Fibroblast of the aortic adventitia (primary cell): ENCODE results near the gene PTK6. TPM values are rescaled to one million over a fixed set of nuclear protein-coding genes. Genes with fewer than 3 reads are reported as not detected.
"Not testable (repeated sequence)": the region's sequence is repeated elsewhere in the genome, so short reads cannot be mapped to it uniquely, and the experiment has no call there.

Experiments
- DNase-seq: peaks from one replicate; pipeline ENCODE4 v3.0.0-alpha.2; 2010; ENCODE audit warnings: low read depth
- H3K4me3 ChIP-seq: 2 replicates; pipeline ENCODE4 v1.5.1; 2011; ENCODE audit warnings: low read depth, mild to moderate bottlenecking, control low read depth, low read length, moderate library complexity
- total RNA-seq: library from RNA; depleted of rRNA; stranded (reverse); fragments of >200 nt; gene quantifications from 2 replicates; pipeline ENCODE4 v1.2.3, GENCODE V29; 2012; ENCODE audit warnings: low replicate concordance
- TF ChIP-seq, protein P1 (sequence below): IDR thresholded peaks from 2 replicates; pipeline ENCODE4 v1.5.1; 2011; ENCODE audit warnings: mild to moderate bottlenecking, low read length, control low read depth, inconsistent platforms; ENCODE audit not compliant: insufficient read depth

The PTK6 gene
- total RNA-seq, 1 donor, result not detected

DNA sequence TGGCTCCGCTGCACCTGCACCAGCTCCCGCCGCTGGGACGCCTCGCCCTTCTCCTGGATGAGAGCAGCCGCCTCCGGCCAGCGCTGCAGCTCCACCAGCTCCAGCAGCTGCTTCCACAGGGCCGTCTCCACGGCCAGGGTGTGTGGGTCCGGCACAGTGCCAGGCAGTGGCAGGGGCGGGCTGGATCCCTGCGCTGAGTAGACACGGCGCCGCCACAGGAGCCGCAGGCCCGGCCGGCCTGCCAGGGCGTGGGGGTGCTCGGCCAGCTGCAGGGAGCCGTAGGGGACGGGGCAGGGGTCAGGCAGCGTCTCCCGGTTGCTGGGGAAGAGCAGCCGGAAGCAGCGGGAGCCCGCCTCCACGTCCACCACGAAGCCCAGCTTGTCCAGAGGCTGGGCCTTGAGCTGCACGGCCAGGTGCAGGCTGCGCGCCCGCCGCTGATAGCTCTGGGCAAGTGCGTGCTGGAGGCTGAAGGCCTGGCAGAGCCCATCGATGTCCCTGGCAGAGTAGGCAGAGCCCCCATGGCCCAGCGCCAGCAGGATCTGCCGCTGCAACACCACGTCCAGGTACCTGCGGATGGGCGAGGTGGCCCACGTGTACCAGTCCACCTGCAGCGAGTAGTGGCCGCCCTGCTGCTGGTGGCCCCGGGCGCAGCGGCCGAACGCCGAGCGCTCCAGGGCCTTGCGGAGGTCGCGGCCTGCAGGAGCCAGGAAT, 26.2 kb upstream of the PTK6 start:
- no peak for DNase-seq
- TF ChIP-seq, protein P1, sequence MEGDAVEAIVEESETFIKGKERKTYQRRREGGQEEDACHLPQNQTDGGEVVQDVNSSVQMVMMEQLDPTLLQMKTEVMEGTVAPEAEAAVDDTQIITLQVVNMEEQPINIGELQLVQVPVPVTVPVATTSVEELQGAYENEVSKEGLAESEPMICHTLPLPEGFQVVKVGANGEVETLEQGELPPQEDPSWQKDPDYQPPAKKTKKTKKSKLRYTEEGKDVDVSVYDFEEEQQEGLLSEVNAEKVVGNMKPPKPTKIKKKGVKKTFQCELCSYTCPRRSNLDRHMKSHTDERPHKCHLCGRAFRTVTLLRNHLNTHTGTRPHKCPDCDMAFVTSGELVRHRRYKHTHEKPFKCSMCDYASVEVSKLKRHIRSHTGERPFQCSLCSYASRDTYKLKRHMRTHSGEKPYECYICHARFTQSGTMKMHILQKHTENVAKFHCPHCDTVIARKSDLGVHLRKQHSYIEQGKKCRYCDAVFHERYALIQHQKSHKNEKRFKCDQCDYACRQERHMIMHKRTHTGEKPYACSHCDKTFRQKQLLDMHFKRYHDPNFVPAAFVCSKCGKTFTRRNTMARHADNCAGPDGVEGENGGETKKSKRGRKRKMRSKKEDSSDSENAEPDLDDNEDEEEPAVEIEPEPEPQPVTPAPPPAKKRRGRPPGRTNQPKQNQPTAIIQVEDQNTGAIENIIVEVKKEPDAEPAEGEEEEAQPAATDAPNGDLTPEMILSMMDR, result no peak
- H3K4me3 ChIP-seq, result no peak overlapping the region

DNA sequence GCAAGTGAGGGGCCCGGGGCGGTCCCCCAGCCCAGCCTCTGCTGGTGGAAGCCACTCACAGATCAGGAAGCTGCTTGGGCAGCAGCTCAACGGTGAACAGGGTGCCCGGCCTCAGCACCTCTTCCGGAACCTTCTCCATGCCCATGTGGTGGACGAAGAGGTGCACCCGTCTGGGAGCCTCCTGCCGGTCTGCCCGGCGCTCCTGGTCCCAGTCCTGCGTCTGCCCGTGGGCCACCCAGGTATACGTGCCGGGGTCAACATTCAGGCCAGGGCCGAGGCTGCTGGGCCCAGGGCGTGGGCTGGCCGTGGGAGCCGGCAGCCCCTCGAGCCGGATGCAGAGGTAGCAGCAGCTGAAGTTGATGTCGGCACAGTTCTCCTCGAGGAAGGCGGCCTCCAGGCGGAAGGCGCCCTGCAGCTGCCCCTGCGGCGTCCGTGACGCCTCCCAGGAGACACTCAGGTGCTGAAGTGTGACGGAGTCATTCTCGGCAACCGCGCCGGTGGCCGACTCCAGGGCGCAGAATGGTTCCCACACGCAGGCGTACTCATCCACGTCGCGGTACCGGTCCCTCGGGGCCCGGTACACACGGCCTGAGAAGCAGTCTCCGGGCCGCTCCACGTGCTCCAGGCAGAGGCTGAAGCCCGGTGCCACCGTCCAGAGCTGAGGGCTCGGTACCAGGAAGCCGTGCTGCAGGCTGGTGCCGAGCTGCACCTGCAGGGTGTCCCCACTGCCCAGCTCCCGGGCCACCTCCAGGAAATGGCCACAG, 25.5 kb upstream of the PTK6 start:
- TF ChIP-seq, protein P1, result no peak
- H3K4me3 ChIP-seq, result no peak overlapping the region
- no peak for DNase-seq

DNA sequence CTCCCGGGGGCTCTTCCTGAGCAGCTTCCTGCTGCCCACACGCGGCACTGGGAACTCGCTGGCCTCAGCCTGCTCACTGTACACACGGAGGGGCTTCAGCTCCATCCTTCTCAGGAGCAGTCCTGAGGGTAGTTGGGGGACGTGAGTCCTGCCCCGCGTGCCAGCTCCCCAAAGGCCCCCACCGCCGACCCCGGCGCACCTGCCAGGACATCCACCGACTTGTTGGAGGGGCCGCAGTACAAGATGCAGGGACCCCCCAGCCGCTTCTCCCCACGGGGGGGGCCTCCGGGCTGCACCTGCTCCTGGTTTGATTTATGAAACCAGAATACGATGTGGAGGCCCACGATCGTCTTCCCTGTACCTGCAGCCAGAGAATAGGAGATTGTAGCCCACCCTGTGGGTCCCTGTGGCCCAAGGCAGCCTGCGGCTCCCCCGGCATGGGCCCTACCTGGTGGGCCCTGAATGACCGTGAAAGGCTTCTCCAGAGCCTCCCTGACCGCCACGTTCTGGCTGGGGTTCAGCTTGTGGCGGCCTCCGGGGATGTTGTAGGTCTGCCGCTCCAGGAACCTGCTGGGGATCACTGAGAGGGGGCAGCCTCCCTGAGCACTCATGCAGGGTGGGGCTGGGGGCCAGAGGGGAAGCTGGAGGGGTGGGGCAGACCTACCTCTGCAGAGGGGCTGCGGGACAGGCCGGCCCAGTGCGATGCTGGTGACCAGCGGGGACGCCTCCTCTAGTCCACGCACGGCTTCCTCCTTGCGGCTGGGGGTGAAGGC, 24.6 kb upstream of the PTK6 start:
- H3K4me3 ChIP-seq, result no peak overlapping the region
- TF ChIP-seq, protein P1, result no peak
- DNase-seq, result no peak

DNA sequence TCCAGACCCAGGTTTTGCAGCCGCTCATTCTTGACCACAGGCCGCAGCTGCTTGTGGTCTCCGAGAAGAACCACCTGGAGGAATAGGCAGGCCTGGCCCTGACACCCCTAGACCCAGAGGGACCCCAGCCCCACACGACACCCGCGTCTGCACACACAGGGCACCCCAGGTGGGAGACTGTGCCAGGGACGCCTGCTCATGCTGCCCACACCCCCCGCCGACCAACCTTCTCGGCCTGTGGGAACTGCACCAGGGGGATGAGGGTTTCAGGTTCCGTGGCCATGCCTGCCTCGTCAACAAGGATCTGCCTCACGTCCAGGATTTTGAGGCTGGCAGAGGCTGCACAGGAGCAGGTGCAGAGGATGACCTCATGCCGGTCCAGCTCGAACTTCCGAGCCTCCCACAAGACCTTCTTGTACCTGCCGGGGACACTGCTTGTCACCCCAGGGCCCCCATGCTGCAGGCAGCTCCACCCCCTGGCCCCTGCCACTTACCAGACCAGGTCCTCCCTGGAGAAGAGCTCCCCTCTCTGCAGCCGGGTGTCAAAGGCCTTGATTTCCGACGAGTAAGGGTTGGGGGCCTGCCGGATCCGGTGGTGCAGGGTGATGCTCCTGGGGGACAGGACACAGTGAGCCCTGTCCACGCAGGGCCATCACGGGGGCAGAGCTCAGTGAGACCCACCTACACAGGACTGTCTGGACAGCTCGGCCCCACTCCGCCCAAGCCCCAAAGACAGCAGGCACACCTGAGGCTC, 23.9 kb upstream of the PTK6 start:
- DNase-seq, result no peak
- H3K4me3 ChIP-seq, result no peak overlapping the region
- TF ChIP-seq, protein P1, result no peak

DNA sequence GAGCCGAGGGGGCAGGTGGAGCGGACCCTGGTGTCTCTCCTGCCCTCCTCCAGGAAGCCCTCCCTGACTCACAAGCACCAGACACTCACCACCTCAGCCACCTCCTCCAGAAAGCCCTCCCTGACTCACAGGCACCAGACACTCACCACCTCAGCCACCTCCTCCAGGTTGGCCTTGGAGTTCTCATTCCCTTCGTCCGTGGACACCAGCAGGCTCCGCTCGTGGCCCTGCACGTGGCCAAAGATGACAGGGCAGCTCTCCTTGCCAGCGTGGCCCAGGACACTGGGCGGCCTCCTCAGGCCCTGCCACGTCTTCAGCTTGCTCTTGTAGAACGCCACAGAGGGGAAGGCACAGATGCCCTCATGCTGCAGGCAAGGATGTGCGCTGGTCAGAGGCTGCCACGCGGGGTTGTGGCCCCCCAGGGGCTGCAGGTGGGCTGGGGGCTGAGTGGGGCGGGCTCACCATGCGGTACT, 23.2 kb upstream of the PTK6 start:
- DNase-seq, result no peak
- TF ChIP-seq, protein P1, result no peak
- no peak overlapping the region for H3K4me3 ChIP-seq

DNA sequence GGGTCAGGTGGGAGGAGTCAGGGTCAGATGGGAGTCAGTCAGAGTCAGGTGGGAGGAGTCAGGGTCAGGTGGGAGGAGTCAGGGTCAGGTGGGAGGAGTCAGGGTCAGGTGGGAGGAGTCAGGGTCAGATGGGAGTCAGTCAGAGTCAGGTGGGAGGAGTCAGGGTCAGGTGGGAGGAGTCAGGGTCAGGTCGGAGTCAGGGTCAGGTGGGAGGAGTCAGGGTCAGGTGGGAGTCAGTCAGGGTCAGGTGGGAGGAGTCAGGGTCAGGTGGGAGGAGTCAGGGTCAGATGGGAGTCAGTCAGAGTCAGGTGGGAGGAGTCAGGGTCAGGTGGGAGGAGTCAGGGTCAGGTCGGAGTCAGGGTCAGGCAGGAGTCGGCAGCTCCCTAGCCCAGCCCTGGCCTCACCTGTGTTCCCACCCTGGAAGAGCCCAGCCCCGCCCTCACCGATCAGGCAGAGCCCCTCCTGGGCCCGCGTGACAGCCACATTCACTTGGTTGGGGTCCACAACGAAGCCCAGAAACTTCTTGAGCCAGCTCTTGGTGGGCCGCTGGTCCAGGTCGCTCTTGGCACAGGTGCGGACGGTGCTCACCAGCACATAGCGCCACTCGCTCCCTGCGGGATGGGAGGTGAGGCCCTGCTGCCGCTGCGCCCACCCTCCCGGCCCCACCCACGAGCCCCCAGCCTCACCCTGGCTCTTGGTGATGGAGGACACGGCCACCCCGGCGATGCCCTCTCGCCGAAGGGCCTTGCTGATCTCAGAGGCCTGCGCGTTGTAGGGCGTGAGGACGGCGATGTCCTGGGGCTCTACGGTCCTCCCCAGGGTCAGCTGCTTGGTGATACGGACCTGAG, 22.5 kb upstream of the PTK6 start:
- DNase-seq, H3K4me3 ChIP-seq: not testable (repeated sequence)
